Nephron (organoid): Measurements from ENCODE around the gene ZNF407.

Experiments used
- H3K27ac Mint-ChIP-seq, 3 experiments: 2 replicates each; pipeline ENCODE4 v1.8.0; 2020; ENCODE audit warnings: mixed read lengths in 3 of 3, mild to moderate bottlenecking in 2 of 3, moderate library complexity in 1 of 3
- H3K27me3 Mint-ChIP-seq: 2 replicates; pipeline ENCODE4 v1.8.0; 2021; ENCODE audit warnings: low read depth, mild to moderate bottlenecking, moderate library complexity, mixed read lengths
- H3K36me3 Mint-ChIP-seq: 2 replicates; pipeline ENCODE4 v1.8.0; 2020; ENCODE audit warnings: low read depth, mixed read lengths
- H3K4me1 Mint-ChIP-seq: 2 replicates; pipeline ENCODE4 v1.8.0; 2020; ENCODE audit warnings: mixed read lengths
- H3K4me3 Mint-ChIP-seq, 3 experiments: 2 replicates each; pipeline ENCODE4 v1.8.0; 2020; ENCODE audit warnings: mild to moderate bottlenecking in 3 of 3, mixed read lengths in 3 of 3, moderate library complexity in 2 of 3
- H3K9me3 Mint-ChIP-seq: 2 replicates; pipeline ENCODE4 v1.8.0; 2020; ENCODE audit warnings: mixed read lengths
- TF ChIP-seq, protein P1 (sequence below), 3 experiments: fragments of 200-600 bp; sonication (generic); IDR thresholded peaks; one replicate each; pipeline ENCODE4 v1.5.0; 2021; ENCODE audit warnings: antibody characterized with exemption in 3 of 3; ENCODE audit not compliant: unreplicated experiment in 3 of 3

The ZNF407 gene

DNA sequence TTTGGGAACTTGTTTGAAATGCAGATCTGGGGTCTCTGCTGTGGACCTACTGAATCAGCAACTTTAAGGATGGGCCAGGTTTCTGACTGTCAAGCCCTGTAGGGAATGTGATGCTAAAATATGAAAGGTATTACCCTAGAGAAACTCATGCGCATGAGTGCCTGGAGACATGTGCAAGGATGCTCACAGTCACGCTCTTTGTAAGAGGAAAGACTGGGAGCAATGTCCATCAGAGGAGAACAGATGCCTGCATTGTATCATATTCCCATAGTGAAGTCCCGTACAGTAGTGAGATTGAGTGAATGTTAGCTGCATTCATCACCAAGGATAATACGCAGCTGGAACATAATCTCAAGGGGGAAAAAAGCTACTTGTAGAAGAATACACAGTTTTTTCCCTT lies 14.1 kb downstream of the ZNF407 start:
- no peak overlapping the region for H3K4me3 Mint-ChIP-seq
- TF ChIP-seq, protein P1, sequence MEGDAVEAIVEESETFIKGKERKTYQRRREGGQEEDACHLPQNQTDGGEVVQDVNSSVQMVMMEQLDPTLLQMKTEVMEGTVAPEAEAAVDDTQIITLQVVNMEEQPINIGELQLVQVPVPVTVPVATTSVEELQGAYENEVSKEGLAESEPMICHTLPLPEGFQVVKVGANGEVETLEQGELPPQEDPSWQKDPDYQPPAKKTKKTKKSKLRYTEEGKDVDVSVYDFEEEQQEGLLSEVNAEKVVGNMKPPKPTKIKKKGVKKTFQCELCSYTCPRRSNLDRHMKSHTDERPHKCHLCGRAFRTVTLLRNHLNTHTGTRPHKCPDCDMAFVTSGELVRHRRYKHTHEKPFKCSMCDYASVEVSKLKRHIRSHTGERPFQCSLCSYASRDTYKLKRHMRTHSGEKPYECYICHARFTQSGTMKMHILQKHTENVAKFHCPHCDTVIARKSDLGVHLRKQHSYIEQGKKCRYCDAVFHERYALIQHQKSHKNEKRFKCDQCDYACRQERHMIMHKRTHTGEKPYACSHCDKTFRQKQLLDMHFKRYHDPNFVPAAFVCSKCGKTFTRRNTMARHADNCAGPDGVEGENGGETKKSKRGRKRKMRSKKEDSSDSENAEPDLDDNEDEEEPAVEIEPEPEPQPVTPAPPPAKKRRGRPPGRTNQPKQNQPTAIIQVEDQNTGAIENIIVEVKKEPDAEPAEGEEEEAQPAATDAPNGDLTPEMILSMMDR (IDR thresholded peaks at IDR 0.05; ENCODE audit: unreplicated experiment in 3 of 3): no peak
- H3K4me1 Mint-ChIP-seq: no peaks in the 10 kb centered on the region
- no peaks in the 10 kb centered on the region for H3K27me3 Mint-ChIP-seq
- no peaks in the 10 kb centered on the region for H3K36me3 Mint-ChIP-seq
- H3K27ac Mint-ChIP-seq: no peak overlapping the region
- no peaks in the 10 kb centered on the region for H3K9me3 Mint-ChIP-seq

DNA sequence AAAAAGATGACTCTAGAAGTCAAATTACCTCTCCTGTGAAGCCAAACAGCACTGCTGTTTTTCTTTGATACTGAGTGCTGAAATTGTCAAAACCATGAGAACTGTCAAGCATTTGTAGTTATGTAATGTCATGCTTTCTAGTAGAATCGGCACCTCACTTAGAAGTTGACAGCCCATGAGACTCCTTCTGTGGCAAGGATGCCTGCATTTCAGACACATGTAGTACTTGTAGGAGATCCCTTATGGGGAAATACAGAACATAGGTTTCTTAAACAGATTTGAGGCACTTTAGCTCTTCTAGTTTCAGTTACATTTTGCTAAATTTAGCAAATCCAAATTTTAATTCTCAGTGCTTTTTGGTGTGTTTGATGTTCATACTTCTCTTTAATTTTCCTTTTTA lies 15.7 kb downstream of the ZNF407 start:
- Mint-ChIP-seq H3K36me3 (no peaks in the 10 kb centered on the region), H3K9me3 (no peaks in the 10 kb centered on the region), H3K4me1 (no peaks in the 10 kb centered on the region), H3K27me3 (no peaks in the 10 kb centered on the region), H3K27ac (no peak overlapping the region), H3K4me3 (no peak overlapping the region)
- TF ChIP-seq, protein P1 (IDR thresholded peaks at IDR 0.05; ENCODE audit: unreplicated experiment in 3 of 3): no peak

DNA sequence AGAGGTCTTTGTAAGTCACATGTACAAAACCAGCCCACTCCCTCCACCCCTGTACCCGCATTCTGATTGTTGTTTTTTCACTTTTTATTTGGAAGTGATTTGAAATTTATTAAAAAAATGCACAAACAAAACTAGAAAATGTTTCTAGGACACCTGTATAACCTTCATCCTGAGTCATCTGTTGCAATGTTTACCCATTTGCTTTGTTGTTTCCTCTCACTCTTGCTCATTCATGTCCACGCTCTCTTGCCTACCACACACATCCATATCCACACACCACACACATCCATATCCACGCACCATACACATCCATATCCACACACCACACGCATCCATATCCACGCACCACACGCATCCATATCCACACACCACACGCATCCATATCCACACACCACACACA lies 18.8 kb downstream of the ZNF407 start:
- TF ChIP-seq, protein P1 (IDR thresholded peaks at IDR 0.05; ENCODE audit: unreplicated experiment in 3 of 3): no peak
- H3K4me1 Mint-ChIP-seq: no peaks in the 10 kb centered on the region
- H3K27ac Mint-ChIP-seq: no peak overlapping the region
- no peak overlapping the region for H3K4me3 Mint-ChIP-seq
- no peaks in the 10 kb centered on the region for H3K9me3 Mint-ChIP-seq
- no peaks in the 10 kb centered on the region for H3K27me3 Mint-ChIP-seq
- no peaks in the 10 kb centered on the region for H3K36me3 Mint-ChIP-seq

DNA sequence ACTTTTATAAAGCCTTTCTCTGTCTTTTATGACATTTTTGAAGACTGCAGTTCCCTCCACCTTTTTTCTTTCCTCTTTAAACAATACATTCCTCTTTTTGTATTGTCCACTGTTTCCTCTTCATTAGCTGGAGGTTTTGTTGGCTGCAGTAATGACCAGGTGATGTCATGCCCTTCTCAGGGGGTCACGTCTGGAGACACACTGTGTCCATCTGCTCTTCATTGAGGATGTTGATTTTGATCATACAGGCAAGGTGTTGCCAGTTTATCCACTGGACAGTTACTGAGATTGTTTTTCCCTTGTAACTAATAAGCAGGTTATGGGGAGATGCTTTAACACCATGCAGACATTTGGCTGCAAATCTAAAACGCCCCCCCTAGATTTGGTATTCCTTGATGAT lies 19.8 kb downstream of the ZNF407 start:
- TF ChIP-seq, protein P1 (IDR thresholded peaks at IDR 0.05; ENCODE audit: unreplicated experiment in 3 of 3): no peak
- Mint-ChIP-seq H3K27ac (no peak overlapping the region), H3K36me3 (no peaks in the 10 kb centered on the region), H3K4me3 (no peak overlapping the region), H3K4me1 (no peaks in the 10 kb centered on the region), H3K9me3 (no peaks in the 10 kb centered on the region), H3K27me3 (no peaks in the 10 kb centered on the region)

DNA sequence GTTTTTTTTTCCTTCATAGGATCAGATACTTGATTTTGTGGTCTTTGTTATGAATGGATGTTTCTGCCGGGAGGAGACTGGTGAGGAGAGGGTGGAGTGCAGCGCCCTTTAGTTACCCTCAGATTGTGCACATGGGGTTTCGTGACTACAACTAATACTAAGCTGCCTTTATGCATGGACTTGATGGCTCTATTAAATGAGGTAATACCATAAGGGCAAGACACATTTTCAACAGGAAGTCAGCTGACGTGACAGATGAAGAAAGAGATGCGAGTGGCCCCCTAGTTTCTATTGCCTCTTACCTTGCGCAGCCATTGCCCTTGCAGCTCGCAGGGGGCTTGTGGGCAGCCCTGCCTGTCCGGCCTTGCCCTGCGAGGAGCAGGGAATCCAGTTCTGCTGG lies 24.4 kb downstream of the ZNF407 start:
- no peaks in the 10 kb centered on the region for H3K27me3 Mint-ChIP-seq
- no peak overlapping the region for H3K4me3 Mint-ChIP-seq
- no peaks in the 10 kb centered on the region for H3K36me3 Mint-ChIP-seq
- no peaks in the 10 kb centered on the region for H3K9me3 Mint-ChIP-seq
- TF ChIP-seq, protein P1 (IDR thresholded peaks at IDR 0.05; ENCODE audit: unreplicated experiment in 3 of 3): no peak
- H3K4me1 Mint-ChIP-seq: peaks cover 3% of the 10 kb centered on the region
- no peak overlapping the region for H3K27ac Mint-ChIP-seq

DNA sequence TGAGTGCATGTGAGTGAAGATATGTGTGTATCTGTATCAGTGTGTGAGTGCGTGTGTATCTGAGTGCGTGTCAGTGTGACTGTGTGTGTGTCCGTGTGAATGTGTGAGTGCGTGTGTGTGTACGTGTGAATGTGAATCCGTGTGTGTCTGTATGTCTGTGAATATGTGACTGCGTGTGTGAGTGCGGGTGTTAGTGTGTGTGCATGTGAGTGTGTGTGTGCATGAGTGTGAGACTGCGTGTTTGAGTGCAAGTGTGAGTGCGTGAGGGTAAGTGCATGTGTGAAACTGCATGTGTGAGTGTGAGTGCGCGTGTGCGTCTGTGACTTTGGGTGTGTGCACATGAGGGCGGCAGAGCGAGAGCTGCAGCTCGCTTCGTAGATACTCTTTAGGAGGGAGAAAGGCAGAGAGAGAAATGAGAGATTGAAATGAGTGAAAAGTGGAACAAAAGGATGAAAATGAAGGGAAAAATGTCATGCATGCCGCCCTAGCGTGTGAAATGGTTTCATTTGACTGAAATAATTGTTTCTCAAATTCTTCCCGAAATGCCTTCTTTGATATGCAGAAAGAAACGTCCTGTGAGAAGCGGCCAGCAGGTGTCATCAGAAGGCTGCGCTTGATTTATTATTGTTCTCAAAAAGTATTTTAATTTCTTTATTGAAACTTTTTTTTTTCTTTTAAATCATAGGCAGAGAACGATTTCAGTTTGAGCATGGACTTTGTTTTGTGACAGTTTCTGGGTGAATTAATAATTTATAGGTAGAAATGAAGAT lies 25.6 kb downstream of the ZNF407 start:
- Mint-ChIP-seq H3K27ac (no peak overlapping the region), H3K27me3 (no peaks in the 10 kb centered on the region), H3K4me1 (peaks cover 4% of the 10 kb centered on the region), H3K4me3 (no peak overlapping the region), H3K36me3 (no peaks in the 10 kb centered on the region), H3K9me3 (no peaks in the 10 kb centered on the region)
- TF ChIP-seq, protein P1 (IDR thresholded peaks at IDR 0.05; ENCODE audit: unreplicated experiment in 3 of 3): peak; percentile 21 to 49 (median 43)
